Thyroid gland (tissue), 4 donors: ENCODE results near the gene ABCA2. TPM values are rescaled to one million over a fixed set of nuclear protein-coding genes. Genes with fewer than 3 reads are reported as not detected.

Experiments used
- DNase-seq, 2 donors: peaks; one replicate each; pipeline ENCODE4 v3.0.0-alpha.2; 2019
- H3K27ac ChIP-seq, 3 donors: fragments of 200-600 bp; sonication (generic); 1 replicate in 2 of 3; 2 replicates in 1 of 3; pipeline ENCODE4 v1.5.1; 2016 to 2019; ENCODE audit warnings: mild to moderate bottlenecking in 1 of 3, moderate library complexity in 1 of 3
- H3K27me3 ChIP-seq: fragments of 200-600 bp; sonication (generic); one replicate; pipeline ENCODE4 v1.5.1; 2019
- H3K36me3 ChIP-seq, 2 donors: fragments of 200-600 bp; sonication (generic); one replicate each; pipeline ENCODE4 v1.5.1; 2016 to 2019
- H3K4me1 ChIP-seq, 2 donors: fragments of 200-600 bp; sonication (generic); one replicate each; pipeline ENCODE4 v1.5.1; 2017 to 2019
- H3K4me3 ChIP-seq, 3 donors: fragments of 200-600 bp; sonication (generic); replicated peaks in 1 of 3; 1 replicate in 2 of 3; 2 replicates in 1 of 3; pipeline ENCODE4 v1.5.1; 2016; ENCODE audit warnings: mild to moderate bottlenecking in 1 of 3
- H3K9me3 ChIP-seq: fragments of 200-600 bp; sonication (generic); one replicate; pipeline ENCODE4 v1.5.1; 2017
- POLR2A ChIP-seq, 2 donors: fragments of 450-650 bp; IDR thresholded peaks; one replicate each; pipeline ENCODE4 v1.6.1; 2017; ENCODE audit warnings: antibody characterized with exemption in 2 of 2, mild to moderate bottlenecking in 2 of 2, moderate library complexity in 1 of 2
- whole genome bisulfite sequencing, 2 donors: methylation state at CpG; one replicate each; pipeline ENCODE4 v1.1.5; 2017; 5-methylcytosine and 5-hydroxymethylcytosine counted together
- intact Hi-C: fragments of 100-400 bp; cut with DNase I; formaldehyde crosslinking; loops from one replicate; pipeline ENCODE4 v1.15.1; 2023
- total RNA-seq, 4 donors: library from RNA; depleted of rRNA; stranded (reverse); fragments of >200 nt; gene quantifications; one replicate each; pipeline ENCODE4 v1.2.3, GENCODE V29; 2016
- TF ChIP-seq, protein P1 (sequence below), 6 experiments: fragments of 200-600 bp in 3 of 6; fragments of 450-650 bp in 3 of 6; sonication (generic) in 3 of 6; IDR thresholded peaks; one replicate each; pipeline ENCODE4 v1.5.1; 2016 to 2019; ENCODE audit warnings: antibody characterized with exemption in 6 of 6, mild to moderate bottlenecking in 2 of 6, inconsistent platforms in 1 of 6, moderate library complexity in 1 of 6

ABCA2 gene, protein sequence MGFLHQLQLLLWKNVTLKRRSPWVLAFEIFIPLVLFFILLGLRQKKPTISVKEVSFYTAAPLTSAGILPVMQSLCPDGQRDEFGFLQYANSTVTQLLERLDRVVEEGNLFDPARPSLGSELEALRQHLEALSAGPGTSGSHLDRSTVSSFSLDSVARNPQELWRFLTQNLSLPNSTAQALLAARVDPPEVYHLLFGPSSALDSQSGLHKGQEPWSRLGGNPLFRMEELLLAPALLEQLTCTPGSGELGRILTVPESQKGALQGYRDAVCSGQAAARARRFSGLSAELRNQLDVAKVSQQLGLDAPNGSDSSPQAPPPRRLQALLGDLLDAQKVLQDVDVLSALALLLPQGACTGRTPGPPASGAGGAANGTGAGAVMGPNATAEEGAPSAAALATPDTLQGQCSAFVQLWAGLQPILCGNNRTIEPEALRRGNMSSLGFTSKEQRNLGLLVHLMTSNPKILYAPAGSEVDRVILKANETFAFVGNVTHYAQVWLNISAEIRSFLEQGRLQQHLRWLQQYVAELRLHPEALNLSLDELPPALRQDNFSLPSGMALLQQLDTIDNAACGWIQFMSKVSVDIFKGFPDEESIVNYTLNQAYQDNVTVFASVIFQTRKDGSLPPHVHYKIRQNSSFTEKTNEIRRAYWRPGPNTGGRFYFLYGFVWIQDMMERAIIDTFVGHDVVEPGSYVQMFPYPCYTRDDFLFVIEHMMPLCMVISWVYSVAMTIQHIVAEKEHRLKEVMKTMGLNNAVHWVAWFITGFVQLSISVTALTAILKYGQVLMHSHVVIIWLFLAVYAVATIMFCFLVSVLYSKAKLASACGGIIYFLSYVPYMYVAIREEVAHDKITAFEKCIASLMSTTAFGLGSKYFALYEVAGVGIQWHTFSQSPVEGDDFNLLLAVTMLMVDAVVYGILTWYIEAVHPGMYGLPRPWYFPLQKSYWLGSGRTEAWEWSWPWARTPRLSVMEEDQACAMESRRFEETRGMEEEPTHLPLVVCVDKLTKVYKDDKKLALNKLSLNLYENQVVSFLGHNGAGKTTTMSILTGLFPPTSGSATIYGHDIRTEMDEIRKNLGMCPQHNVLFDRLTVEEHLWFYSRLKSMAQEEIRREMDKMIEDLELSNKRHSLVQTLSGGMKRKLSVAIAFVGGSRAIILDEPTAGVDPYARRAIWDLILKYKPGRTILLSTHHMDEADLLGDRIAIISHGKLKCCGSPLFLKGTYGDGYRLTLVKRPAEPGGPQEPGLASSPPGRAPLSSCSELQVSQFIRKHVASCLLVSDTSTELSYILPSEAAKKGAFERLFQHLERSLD (N-terminal part only)
- total RNA-seq = 10 to 100 TPM; 36.8 to 59.7 (median 50.2) TPM

DNA sequence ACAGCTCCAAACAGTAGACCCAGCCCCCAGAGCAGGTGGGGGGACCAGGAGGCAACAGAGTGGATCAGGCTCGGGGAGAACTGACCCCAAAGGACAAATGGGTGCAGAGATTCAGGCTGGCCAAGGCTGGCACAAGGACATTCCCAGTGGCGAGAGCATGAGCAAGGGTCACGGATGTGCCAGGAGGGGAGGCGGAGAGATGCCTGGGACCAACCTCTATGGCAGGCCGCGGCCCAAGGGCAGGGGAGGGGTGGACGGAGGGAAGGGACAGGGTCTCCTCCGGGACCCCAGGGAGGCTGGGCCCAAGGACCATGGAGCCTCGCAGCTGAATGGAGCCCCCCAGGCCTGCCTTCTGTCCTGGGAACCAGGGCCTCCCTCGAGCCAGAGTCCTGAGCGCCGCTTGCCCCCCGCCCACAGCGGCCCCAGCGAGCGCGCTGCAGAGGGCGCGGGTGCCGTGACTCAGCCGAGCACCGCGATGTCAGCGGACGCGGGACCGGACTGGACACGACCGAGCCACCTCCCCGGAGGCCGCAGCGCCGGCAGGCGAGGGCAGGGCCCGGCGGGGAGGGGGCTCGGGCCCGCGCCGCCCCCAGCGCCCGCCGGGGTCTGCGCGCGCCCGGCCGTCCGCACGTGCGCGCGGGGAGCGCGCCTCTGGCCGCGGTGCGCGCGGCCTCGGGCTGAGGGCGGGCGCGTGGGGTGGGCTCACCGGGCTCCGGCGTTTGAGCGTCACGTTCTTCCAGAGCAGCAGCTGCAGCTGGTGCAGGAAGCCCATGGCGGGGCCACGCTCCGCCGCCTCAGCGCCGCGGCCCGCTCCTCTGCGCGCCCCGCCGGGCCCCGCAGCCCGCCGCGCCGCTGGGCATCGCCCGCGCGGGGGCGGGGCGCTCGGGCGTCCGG is at the start of gene ABCA2:
Gene ABCA2 (minus strand): TSS at position 869 of the 894 bp plus-strand sequence. CDS start 97 bp downstream, at position 772.
- Histone ChIP-seq H3K36me3 (no peaks in the 10 kb centered on the region), H3K4me1 (peaks cover 29 to 42% of the 10 kb centered on the region in 2 donors), H3K9me3 (no peaks in the 10 kb centered on the region), H3K27ac (peak within 1 kb of the TSS; percentile 46 to 64 (median 53)), H3K4me3 (peak within 1 kb of the TSS; percentile 22 to 49 (median 49)), H3K27me3 (no peaks in the 10 kb centered on the region)
- intact Hi-C loops = no loop called here
- TF ChIP-seq, protein P1, sequence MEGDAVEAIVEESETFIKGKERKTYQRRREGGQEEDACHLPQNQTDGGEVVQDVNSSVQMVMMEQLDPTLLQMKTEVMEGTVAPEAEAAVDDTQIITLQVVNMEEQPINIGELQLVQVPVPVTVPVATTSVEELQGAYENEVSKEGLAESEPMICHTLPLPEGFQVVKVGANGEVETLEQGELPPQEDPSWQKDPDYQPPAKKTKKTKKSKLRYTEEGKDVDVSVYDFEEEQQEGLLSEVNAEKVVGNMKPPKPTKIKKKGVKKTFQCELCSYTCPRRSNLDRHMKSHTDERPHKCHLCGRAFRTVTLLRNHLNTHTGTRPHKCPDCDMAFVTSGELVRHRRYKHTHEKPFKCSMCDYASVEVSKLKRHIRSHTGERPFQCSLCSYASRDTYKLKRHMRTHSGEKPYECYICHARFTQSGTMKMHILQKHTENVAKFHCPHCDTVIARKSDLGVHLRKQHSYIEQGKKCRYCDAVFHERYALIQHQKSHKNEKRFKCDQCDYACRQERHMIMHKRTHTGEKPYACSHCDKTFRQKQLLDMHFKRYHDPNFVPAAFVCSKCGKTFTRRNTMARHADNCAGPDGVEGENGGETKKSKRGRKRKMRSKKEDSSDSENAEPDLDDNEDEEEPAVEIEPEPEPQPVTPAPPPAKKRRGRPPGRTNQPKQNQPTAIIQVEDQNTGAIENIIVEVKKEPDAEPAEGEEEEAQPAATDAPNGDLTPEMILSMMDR (IDR thresholded peaks at IDR 0.05) = no peak
- TF ChIP-seq POLR2A (IDR thresholded peaks at IDR 0.05) = peak in 1 of 2 donors; percentile 39
- WGBS, 2 donors = 15 to 22% methylated on average over 5 to 9 of the region's 95 CpGs
- DNase-seq = peak; percentile 37 to 50

DNA sequence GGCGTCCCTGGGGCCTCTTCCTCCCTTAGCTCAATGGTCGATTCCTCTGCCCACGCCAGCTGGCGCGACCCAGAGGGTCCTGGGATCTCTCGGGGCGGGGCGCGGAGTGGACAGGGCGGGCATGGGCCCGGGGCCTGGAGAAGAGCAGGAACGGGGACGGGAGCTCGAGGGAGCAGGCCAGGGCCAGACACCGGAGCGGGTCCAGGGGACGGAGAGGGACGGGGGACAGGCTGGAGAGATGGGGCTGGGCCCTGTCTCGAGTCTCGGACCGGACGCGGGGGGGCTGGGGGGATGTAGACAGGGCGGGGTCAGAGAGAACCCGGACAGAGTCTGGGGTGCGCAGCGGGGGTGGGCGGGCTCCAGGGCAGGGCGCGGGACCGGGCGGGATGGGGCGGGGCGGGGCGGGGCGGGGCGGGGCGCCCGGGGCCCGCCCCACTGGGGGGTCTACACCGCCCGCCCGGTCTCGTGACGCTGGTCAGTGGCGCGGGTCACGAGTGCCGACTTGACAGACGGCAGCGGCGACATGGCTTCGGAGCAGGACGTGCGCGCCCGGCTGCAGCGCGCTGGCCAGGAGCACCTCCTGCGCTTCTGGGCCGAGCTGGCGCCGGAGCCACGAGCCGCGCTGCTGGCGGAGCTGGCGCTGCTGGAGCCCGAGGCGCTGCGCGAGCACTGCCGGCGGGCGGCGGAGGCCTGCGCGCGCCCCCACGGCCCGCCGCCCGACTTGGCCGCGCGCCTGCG is 49.1 kb upstream of the ABCA2 start, which contains the start of gene UAP1L1:
Gene UAP1L1 (plus strand): TSS at position 508 of the 738 bp plus-strand sequence. CDS start 16 bp downstream, at position 524.
- Histone ChIP-seq H3K9me3 (no peaks in the 10 kb centered on the region), H3K4me3 (peak within 1 kb of the TSS; percentile 21 to 68 (median 66)), H3K27ac (peak within 1 kb of the TSS; percentile 40 to 74 (median 61)), H3K4me1 (peaks cover 15 to 20% of the 10 kb centered on the region in 2 donors), H3K27me3 (no peaks in the 10 kb centered on the region), H3K36me3 (peaks cover 16 to 19% of the 10 kb centered on the region in 2 donors)
- TF ChIP-seq, protein P1 (IDR thresholded peaks at IDR 0.05) = no peak
- TF ChIP-seq POLR2A (IDR thresholded peaks at IDR 0.05) = peak in 1 of 2 donors; percentile 84
- DNase-seq = peak; percentile 86 to 89
- intact Hi-C loops = no loop called here
- 3% methylated on average over 6 to 8 of the region's 87 CpGs for WGBS, 2 donors

DNA sequence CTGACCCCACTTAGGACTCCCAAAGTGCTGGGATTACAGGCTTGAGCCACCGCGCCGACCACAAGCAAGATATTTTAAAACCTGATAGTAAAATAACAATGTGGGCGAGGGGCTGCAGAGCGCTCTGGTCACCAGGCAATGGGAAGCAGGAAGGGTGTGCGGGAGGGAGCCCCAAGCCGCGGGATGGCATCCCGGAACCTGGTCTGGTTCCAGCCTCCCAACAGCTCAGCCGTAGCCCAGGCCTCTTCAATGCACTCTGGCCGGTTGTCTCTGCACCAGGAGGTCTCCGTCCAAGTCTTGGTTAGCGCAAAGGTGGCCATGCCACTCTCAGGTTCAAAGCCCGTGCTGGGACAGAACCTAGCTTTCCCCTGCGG is 48.6 kb upstream of the ABCA2 start:
- H3K9me3 ChIP-seq = no peaks in the 10 kb centered on the region
- intact Hi-C loops = no loop called here
- H3K4me3 ChIP-seq = peak overlapping the region in 1 of 3 donors; percentile 68
- H3K27me3 ChIP-seq = no peaks in the 10 kb centered on the region
- peaks cover 15 to 20% of the 10 kb centered on the region in 2 donors for H3K4me1 ChIP-seq
- H3K27ac ChIP-seq = peak overlapping the region; percentile 40 to 74 (median 61)
- TF ChIP-seq, protein P1 (IDR thresholded peaks at IDR 0.05) = no peak
- TF ChIP-seq POLR2A (IDR thresholded peaks at IDR 0.05) = no peak
- peaks cover 16 to 19% of the 10 kb centered on the region in 2 donors for H3K36me3 ChIP-seq
- DNase-seq = peak; percentile 34 to 50
- WGBS, 2 donors = 60 to 61% methylated on average over 13 to 14 of the region's 15 CpGs
